Limb (tissue), 2 donors: ENCODE results near the gene BRF1.
"Not testable (repeated sequence)": the region's sequence is repeated elsewhere in the genome, so short reads cannot be mapped to it uniquely, and the experiment has no call there.

Source experiments
- DNase-seq, 2 donors: peaks; one replicate each; pipeline ENCODE4 v3.0.0-alpha.2; 2016; ENCODE audit errors: extremely low spot score in 2 of 2

Gene BRF1, protein sequence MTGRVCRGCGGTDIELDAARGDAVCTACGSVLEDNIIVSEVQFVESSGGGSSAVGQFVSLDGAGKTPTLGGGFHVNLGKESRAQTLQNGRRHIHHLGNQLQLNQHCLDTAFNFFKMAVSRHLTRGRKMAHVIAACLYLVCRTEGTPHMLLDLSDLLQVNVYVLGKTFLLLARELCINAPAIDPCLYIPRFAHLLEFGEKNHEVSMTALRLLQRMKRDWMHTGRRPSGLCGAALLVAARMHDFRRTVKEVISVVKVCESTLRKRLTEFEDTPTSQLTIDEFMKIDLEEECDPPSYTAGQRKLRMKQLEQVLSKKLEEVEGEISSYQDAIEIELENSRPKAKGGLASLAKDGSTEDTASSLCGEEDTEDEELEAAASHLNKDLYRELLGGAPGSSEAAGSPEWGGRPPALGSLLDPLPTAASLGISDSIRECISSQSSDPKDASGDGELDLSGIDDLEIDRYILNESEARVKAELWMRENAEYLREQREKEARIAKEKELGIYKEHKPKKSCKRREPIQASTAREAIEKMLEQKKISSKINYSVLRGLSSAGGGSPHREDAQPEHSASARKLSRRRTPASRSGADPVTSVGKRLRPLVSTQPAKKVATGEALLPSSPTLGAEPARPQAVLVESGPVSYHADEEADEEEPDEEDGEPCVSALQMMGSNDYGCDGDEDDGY

GRCh38 chr14:105300542-105301102 lies at the start of gene BRF1:
Gene BRF1, minus strand, starts transcription at chr14:105301001. Its CDS starts 372 bp downstream, at chr14:105300629.
- peak; percentile 92 to 96 for DNase-seq

GRCh38 chr14:105349992-105350391 lies 49.2 kb upstream of the BRF1 start:
- DNase-seq: peak in 1 of 2 donors; percentile 22

DNA sequence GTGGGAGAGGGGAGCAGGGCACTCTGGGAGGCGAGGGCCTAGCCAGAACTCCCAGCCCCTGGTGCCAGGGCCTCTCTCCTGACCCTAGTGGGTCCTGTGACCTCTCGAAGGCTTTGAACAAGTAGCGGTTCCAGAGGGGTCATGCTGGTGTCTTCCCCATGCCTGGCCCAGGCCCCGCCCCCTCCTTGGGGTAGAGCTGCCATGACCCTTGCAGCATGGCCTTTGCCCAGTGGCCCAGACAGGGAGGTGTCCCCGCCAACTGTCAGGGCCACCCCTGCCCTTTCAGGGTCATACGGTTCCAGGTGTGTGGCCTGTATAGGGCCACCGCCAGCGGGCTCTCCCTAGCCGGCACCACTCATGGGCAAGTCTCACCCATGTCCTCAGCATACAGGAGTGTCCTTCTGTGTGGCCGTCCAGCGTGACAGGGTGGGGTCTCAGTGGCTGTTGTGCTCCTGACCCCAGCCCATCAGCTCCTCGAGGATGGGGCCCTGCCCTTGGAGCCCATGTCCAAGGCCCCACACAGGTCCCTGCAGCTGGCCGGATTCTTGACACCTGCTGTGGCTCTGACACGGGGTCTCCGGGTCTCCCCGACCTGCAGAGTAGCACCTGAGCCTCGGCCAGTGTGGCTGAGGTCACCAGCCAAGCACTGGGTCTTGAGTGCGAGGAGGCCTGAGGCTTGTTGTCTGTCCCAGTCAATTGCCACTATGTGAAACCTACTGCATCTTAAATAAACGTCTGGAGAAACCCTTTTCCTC lies 48.3 kb upstream of the BRF1 start:
- peak in 1 of 2 donors; percentile 22 for DNase-seq

- no peak for DNase-seq
Measured at GRCh38 chr14:105348169-105348944, 47.6 kb upstream of the BRF1 start.

DNA sequence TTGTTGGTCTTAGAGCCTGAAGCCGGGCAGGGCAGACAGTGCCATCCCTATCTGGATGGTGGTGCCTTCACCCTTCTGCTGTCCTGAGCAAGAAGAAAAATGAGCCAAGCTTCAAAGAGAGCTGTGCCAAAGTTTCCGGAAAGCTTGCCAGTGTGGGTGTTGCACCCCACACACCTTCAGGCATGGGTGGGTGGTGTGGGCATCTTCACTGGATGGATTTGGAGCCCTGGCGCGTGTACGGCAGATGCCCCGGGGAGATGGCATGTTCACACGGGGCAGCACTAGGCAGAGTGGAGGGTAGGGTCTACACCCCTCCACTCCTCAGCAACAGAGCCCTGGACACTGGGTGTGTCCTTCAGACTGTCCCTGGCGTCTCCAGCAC lies 46.8 kb upstream of the BRF1 start:
- DNase-seq: no peak

GRCh38 chr14:105346876-105347586 lies 46.2 kb upstream of the BRF1 start:
- no peak for DNase-seq

DNA sequence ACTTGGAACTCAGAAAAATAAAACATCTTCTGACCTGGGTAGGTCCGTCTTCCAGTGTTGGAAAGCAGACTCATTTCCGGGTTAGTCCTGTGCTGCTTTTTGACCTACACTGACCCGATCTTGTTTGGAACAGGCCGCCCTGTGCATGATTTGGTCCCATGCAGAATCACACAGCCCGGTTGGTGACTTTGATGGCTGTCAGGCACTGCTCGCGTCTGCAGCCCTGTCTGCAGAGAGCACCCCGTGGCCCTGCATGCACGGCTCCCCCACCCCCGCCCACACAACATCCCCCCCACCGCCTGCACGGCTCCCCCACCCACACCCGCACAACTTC lies 45.4 kb upstream of the BRF1 start:
- DNase-seq: no peak

- DNase-seq: peak; percentile 33 to 44
Measured at GRCh38 chr14:105343194-105343593, 42.4 kb upstream of the BRF1 start.

DNA sequence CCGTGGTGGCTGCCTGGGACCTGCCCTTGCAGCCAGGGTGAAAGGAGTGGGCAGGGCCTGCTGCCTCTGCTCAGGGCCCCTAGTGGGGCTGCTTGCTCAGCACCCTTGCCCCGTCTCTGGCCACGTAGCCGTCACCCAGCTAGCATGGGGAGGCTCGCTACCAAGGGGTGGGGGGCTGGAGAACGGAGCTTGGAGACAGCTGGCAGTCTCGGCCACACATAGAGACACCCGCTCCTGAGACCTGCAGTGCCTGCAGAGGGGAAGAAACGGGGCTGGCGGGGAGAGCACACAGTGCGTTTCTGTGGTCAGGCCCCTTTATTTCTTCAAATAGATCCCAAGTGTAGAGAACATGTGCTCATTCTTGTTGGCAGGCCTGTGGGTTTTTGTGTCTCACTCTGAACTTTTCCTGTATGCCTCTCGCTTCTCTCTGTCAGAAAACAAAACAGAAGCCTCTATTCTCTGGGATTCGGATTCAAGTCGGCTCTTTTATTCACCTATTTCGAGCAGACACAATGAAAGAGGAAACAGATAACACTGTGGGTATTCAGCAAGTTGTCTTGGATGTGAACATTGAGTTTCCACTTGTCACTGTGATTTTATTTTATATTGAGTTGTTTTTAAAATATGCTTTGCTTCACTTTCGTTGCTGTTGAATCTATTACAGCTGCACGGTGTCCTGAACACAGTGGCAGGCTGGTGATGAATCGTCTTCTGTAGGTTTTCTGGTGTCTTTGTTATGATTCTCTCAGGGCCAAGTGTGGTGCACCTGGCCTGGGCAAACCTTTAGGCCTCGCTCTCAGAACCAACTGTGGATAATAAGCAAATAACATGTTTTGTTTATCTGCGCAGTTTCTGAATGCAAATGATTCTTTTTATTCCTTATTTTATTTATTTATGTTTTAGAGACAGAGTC lies 40.3 kb upstream of the BRF1 start:
- DNase-seq: peak; percentile 35 to 41

DNA sequence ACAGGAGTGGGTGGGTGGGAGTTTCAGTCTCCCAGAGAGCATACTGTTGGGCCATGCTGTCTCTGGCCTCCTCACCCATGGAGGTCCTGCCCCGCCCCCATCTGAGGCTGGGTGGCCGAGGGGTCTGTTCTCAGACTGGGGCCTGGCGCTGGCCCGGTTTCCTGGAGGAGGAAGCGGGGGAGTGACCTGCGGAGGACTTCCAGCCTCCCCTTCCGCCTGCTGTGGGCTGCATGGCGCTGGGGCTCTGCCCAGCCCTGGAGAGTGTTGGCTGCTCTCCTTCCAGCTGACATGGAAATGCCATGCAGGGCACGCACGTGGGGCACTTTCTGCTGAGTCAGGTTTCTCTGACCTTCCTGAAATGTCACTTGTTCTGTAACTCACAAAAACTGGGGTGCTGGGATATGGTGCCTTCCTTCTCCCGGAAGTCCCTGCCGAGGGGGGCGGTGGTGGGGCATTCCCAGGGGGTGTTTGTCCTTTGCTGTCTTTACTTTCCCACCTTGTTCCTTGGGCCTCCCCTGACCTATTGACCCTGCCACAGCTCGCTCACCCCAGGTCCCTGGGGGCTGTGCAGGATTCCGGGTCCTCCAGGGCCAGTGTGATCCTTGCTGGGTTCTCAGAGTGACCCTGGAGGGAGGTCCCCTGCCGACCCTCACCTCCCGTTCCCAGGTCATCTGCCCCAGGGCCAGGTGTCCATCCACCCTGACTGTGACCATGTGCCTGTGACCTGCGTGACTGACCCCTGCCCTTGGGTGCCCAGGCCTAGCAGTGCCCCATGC lies 37.4 kb upstream of the BRF1 start:
- peak in 1 of 2 donors; percentile 41 for DNase-seq

DNA sequence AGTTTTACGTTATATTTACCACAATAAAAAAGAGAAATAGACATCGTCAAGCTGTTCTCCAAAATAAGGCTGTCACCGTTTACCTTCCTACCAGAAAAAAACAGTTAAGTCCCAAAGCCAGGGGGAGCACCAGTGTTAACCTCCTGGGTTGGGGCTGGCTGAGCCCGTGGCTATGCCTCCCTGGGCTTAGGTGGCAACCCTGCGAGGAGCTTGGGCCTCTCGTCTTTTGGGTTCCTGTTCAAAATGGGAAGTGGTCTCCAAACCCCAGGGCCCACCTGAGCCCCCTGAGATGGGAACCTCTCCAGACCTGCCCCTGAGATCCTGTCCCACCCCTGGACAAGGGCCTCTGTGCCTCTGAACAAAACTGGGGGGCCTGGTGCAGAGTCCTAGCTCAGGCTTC lies 36.6 kb upstream of the BRF1 start:
- DNase-seq: no peak

DNA sequence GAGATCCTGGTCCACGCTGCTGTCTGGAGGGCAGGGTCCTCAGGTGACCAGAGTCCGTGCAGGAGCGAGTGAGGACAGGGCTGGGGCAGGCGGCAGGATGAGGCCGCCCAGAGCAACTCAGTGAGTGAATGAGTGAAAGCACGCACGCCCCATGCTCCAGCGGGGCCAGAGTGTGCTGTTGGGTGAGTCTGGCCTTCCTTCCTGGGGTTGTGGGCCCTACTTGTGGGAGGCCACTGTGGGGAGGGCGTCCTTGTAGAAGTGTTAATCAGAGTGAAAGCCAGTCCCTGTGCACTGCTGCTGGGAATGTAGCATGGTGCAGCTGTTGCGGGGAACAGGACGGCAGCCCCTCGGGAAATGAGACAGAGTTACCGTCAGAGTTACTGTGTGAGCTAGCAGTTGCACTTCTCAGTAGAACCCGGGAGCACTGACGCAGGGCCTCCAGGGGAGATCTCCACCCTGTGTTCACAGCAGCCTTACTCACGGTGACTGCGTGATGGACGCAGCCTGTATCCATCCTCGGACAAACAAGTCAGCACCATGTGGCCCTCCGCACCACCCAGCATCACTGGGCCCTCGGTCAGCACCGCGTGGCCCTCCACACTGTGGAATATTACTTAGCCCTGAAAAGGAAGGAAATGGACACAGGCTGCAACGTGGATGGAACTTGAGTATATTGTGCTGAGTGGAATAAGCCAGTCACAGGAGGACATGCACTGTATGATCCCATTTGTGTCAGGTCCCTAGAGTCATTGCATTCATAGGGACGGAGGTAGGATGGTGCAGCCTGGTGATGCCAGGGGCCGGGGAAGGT lies 35.9 kb upstream of the BRF1 start:
- DNase-seq: peak in 1 of 2 donors; percentile 31

DNA sequence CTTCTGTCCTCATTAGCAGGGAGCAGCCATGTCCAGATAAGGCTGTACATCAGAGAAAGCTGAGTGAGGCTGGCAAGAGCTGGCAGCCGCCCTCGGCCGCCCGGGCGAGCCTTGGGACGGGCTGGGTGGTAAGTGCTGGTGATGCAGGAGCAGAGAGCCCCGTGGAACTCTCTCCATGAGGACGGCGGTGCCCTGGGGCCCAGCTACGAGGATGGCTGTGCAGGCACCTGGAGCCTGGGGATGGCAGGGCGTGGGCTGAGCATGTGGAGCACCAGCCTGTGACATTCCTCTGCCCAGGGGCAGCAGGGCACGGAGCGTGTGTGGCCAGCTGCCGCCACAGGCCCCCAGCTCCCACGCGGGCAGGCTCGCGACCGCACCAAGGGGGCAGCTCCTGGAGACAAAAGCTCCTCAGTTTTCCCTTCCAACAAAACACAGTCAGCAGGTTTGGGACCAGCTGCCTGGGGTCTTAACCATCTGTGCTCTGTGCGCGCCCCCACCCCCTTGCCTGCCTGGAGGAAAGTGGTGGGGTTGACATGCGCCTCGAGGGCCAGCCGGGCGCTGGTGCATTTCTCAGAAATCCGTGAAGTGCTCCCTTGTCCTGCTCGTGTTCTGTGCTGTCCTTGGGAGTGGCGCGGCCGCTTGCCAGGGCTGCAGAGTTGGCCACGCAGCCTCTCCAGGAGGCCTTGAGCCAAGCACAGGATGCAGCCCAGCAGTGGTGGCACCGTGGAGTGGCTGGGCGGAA lies 35.1 kb upstream of the BRF1 start:
- peak in 1 of 2 donors; percentile 56 for DNase-seq

DNA sequence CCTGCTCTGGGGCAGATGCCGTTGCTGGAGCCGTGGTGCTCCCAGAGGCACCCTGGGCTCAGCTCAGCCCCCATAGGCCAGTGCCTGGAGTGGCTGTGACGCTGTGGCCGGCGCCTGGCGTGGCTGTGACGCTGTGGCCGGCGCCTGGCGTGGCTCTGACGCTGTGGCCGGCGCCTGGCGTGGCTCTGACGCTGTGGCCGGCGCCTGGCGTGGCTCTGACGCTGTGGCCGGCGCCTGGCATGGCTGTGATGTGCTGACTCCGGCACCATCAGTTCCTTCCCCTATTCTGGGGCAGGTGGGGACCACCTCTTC lies 34.4 kb upstream of the BRF1 start:
- not testable (repeated sequence) for DNase-seq

DNA sequence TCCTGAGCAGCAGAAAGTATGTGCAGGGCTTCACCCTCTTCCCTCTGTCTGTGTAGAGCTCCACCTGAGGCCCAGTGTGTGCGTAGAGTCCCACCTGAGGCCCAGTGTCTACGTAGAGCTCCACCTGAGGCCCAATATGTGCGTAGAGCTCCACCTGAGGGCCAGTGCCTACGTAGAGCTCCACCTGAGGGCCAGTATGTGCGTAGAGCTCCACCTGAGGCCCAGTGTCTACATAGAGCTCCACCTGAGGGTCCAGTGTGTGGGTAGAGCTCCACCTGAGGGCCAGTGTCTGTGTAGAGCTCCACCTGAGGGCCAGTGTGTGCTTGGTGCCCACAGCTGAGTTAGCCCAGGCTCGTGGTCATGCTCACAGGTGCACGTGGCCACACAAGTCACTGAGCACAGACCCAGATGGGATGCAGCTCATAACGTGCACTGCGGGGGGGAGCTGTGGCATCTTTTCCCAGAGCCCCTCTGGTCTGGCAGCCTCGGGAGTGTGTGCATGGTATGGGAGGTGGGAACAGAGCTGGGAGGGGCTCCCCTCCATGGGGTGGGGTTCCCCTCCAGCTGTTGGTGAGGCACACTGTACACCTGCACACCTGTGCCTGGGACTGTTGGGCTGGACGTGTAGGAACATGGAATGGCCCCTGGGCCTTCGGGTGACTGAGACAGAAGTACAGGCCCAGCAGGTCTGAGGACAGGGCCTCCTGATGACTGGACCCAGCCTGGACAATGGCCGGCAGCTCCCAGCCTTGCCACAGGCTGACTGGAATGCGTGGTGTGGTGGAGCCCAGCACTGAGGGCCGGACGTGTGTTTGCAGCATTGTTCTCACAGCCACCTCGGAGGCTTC lies 33.8 kb upstream of the BRF1 start:
- DNase-seq: peak in 1 of 2 donors; percentile 19

GRCh38 chr14:105333613-105334364 lies 33.0 kb upstream of the BRF1 start:
- peak in 1 of 2 donors; percentile 37 for DNase-seq
